HG03066 (cell line): Measurements from ENCODE around the gene LIG4.

ENCODE experiments used
- ATAC-seq: cut with Tn5 transposase; IDR thresholded peaks from one replicate; pipeline ENCODE4 v1.9.1; 2021; ENCODE audit warnings: low read depth; ENCODE audit not compliant: unreplicated experiment

The LIG4 gene

GRCh38 chr13:108215436-108215835, at the start of gene LIG4:
LIG4 (minus strand) TSS chr13:108215536; CDS start chr13:108211268, 4,268 bp downstream.
- ATAC-seq: peak; percentile 53

GRCh38 chr13:108263621-108264355, 48.5 kb upstream of the LIG4 start:
- ATAC-seq: no peak

- no peak for ATAC-seq
These were observed 41.9 kb upstream of the LIG4 start for GRCh38 chr13:108257248-108257647.

GRCh38 chr13:108249150-108249549, 33.8 kb upstream of the LIG4 start:
- ATAC-seq: no peak

DNA sequence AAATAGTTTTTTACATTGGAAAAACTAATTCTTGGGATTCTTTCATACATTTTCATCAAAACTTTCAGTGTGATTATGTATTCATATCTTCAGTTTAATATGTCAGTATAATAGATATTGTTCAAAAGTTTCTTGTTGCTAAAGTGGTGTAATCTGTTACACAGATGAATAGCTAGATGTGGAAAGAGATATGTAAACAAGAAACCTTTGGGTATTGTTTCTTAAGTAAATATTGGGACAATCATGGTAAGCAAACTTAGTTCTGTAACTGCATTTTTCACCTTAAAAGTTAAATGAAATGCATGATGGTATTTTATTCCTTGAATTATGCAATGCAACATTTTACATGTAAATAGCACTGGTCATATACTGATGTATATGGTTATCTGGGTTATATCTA, 15.0 kb upstream of the LIG4 start:
- no peak for ATAC-seq

- peak; percentile 52 for ATAC-seq
These were observed 12.4 kb upstream of the LIG4 start for GRCh38 chr13:108227651-108228272.

- no peak for ATAC-seq
These were observed 10.8 kb upstream of the LIG4 start for GRCh38 chr13:108226184-108226583.

- ATAC-seq: no peak
These were observed 10.1 kb upstream of the LIG4 start for GRCh38 chr13:108225440-108225839.

GRCh38 chr13:108223687-108224503, 8.6 kb upstream of the LIG4 start:
- no peak for ATAC-seq

- no peak for ATAC-seq
These were observed 4.7 kb upstream of the LIG4 start for GRCh38 chr13:108220041-108220440.

DNA sequence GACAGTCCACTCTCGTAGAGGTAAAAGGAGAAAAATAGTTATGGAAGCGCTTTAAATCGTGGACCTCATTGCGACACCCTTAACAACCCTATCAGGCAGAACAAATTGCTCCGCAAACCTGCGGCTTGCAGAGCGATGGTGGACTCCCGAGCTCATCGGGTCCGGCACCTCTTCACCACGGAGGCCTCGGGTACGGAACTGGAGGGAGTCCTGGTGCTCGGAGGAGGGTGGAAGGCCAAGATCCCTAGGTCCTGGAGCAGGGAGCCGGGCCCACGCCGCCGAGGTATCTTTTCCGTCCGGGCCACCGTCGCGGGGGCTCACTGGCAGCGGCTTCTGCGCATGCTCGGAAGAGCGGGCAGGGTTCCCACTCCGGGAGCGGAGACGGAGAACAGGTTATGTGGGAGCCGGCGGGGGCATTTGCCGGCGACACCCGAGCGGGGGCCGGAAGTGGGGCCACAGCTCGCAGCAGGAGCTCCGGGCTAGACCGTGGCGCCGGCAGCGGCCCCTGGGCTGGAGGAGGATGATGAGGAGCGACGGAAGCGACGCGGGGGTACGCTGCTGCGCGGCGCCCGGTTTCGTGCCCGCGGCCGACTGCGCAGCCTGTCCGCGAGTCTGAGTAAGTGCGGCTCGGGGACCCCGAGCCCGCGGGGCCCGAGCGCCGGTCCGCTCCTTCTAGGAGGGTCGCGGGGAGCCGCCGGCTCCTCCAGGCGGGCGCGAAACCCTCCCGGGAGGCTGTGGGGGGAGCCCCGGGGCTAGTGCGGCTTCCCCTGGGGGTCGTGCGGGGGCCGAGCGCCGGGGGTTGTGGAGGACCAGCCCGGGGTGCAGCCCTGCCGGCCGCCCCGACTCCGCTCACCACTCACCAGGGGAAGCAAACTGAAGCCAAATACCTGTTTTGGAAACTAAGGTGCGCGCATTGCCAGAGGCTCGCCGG, 3.0 kb upstream of the LIG4 start, which contains the start of gene ABHD13:
Gene ABHD13 (plus strand): TSS at position 349 of the 931 bp plus-strand sequence. CDS start 10,827 bp downstream, outside the sequence.
- ATAC-seq: peak; percentile 72

- peak; percentile 0 for ATAC-seq
These were observed 2.1 kb upstream of the LIG4 start for GRCh38 chr13:108217307-108218043.

DNA sequence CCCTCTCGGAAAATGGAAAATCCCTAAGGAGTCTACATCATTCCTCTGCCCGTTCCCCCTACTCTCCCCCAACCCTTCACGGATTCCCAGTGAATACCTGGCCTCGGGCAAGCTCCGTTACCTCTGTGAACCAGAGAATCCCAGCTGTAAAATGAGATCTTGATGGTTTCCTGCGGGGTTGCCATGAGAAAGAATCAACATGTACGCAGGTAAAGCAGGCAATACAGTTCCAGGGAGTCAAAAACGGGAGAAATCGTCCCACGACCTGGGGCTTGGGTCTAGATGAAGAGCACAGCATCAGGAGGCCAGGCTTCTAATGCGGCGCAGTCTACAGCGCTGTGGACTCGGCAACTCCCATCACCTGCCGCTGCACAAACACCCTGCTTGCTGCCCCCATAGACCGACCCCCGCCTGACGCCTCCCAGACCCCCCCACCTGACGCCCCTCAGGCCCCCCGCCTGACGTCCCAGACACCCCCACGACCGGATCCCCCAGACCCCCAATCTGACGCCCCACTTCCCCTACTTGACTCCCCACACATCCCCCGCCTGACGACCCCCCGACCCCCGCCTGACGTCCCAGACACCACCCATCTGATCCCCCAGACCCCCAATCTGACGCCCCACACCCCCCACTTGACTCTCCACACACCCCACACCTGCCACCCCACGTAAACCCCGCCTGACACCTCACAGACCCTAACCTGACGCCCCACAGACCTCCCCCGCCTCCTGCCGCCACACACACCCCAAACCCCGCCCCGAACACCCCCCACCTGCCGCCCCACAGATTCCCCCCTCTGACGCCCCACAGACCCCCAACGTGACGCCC, 680 bp downstream of the LIG4 start:
- ATAC-seq: no peak

GRCh38 chr13:108213946-108214345, 1.4 kb downstream of the LIG4 start:
- no peak for ATAC-seq

DNA sequence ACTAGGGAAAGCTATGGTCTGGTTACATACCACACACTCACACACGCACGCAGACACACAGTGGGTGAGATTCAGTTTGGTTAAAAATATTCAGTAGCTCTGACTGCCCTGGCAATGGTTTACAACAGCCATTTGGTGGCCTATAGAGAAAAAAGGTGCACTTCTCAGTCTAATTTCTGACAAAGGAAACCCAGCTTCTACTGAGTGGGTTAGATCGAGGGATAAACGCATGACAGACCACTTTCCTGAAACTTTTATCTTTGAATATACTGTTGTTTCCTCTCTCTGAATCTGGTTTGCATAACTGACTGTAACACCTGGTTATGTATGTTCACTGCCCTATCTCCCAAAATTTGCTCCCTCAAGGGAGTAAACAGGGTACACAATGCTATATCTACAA, 2.5 kb downstream of the LIG4 start:
- peak; percentile 29 for ATAC-seq

GRCh38 chr13:108210551-108210950, 4.8 kb downstream of the LIG4 start:
- no peak for ATAC-seq

GRCh38 chr13:108200781-108201398, 14.4 kb downstream of the LIG4 start:
- ATAC-seq: no peak

DNA sequence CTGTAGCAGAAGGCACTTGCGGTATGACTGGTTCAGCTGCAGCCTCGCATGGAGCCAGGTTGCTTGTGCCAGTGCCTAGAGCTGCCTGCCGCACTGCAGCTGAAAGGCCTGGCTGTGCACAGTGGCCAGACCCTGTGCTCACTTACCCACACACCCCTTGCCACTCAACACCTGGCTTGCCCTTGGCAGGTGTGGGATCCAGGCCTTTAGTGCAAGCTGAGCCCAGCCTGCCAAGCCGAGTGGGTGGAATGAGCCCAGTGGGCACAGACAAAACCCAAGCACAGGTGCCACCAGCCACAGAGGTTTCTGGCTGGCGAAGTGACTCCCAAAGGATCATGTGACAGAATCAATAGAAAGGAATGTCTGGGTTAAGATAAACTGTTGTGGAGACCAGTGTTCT, 19.5 kb downstream of the LIG4 start:
- ATAC-seq: no peak
